ENCODE data around the gene CHRM2. TPM values are rescaled to one million over a fixed set of nuclear protein-coding genes. Genes with fewer than 3 reads are reported as not detected.
"Not testable (repeated sequence)": the region's sequence is repeated elsewhere in the genome, so short reads cannot be mapped to it uniquely, and the experiment has no call there.

CHRM2 gene
- polyA plus RNA-seq (ENCODE audit: insufficient read length in 4 of 4), result 1 to 10 TPM; 2.5 to 3.9 (median 3.3) TPM

DNA sequence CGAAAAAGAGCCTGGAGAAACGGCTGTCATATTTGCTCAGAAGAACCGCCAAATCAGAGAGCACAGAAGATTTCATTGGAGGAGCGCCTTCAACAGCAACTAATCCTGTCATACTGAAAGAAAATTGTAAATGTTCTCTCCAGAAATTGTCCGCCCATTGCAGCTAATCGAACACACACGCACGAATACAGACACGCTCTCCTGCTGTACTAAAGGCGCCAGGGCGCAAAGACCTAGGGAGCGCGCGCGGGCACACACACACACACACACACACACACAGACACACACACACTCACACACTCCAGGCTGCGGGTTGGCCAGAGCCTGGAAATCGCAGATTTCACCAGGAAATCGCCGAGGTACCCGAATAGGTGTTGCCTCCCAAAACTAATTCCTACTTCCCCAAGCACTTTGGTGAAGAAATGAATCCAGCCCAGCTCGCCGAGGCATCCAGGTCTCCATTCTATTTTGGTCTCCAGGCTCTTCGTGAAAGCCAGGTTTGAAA lies at the start of gene CHRM2:
TSS of gene CHRM2 (plus strand) at position 157 of the 505 bp plus-strand sequence. CDS start 146,214 bp downstream, outside the sequence.
- no peak for DNase-seq (ENCODE audit: low read depth in 4 of 4, low spot score in 2 of 4)

GRCh38 chr7:136831398-136831797 lies 37.1 kb upstream of the CHRM2 start:
- not testable (repeated sequence) for DNase-seq (ENCODE audit: low read depth in 4 of 4, low spot score in 2 of 4)

- DNase-seq (ENCODE audit: low read depth in 4 of 4, low spot score in 2 of 4), result no peak
Measured at GRCh38 chr7:136845899-136846465, 22.5 kb upstream of the CHRM2 start.

DNA sequence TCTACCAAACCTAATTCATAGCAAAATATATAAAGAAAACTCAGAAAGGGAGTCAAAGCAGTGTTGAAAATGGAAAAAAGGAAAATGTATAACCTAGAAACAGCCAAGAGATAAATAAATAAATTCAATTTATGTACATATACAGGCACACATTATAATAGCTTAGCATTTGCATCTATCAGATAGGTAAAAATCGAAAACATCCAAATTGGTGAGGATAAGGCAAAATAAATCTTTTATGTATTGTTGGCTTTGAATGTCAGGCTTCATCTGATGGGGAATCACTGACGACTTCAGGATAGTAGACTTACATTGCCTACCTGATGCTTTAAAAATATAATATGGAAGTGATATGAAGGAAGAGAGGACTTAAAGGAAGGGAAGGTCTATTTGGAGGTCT lies 20.6 kb upstream of the CHRM2 start:
- no peak for DNase-seq (ENCODE audit: low read depth in 4 of 4, low spot score in 2 of 4)

- no peak for DNase-seq (ENCODE audit: low read depth in 4 of 4, low spot score in 2 of 4)
Measured at GRCh38 chr7:136853654-136854053, 14.8 kb upstream of the CHRM2 start.

- peak in 1 of 4 donors; percentile 47 for DNase-seq (ENCODE audit: low read depth in 4 of 4, low spot score in 2 of 4)
Measured at GRCh38 chr7:136857573-136857972, 10.9 kb upstream of the CHRM2 start.

DNA sequence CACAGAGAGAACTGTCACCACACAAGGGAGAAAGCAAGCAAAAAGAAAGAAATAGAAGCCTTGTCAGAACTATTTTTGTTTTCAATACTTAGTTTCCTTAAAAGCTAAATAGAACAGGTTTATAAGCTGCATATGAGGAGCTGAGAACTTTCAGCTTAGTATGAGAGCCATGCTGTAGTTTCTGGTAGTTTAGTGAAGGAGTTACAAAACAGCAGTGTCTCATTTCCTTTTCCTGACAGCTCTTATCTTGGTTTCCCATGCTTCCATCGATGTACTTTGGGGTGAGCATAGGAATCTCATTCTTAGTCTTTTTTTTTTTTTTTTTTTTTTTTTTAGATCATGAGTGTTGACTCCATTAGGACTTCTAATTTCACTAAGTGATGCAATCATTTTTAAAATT lies 8.6 kb upstream of the CHRM2 start:
- no peak for DNase-seq (ENCODE audit: low read depth in 4 of 4, low spot score in 2 of 4)

GRCh38 chr7:136865236-136865635 lies 3.2 kb upstream of the CHRM2 start:
- DNase-seq (ENCODE audit: low read depth in 4 of 4, low spot score in 2 of 4), result no peak

GRCh38 chr7:136865777-136866176 lies 2.7 kb upstream of the CHRM2 start:
- no peak for DNase-seq (ENCODE audit: low read depth in 4 of 4, low spot score in 2 of 4)

GRCh38 chr7:136869001-136869961 lies 829 bp downstream of the CHRM2 start:
- DNase-seq (ENCODE audit: low read depth in 4 of 4, low spot score in 2 of 4), result no peak

GRCh38 chr7:136869991-136870865 lies 1.8 kb downstream of the CHRM2 start:
- DNase-seq (ENCODE audit: low read depth in 4 of 4, low spot score in 2 of 4), result no peak

DNA sequence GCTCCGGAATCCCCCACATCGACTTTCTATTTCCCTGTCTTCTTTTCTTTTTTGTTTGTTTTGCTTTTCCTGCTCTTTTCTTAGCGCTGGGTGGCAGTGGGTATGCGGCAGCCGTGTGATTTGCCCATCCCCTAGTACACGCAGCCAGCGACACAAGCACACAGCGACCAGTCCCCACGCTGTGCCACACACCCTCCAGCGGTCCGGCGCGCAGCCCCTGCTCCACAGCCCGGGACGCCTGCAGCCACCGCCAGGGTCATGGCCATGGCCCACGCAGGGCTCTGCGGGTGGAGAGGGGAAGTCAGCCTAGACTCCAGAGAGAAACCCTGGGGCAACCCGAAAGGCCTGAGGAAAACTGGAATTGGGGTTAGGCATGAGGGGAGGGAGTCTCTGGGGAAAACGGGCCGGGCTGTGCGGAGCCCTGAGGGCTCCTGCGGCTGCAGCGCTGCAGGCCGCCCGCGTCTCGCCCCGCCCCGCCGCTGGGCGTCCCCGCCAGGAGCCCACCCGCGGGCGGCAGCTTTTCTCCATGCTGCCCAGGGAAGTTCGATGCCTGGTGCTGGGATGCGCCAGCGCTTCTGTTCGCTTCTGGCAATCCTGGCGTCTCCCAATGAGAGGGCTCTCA lies 2.5 kb downstream of the CHRM2 start:
- DNase-seq (ENCODE audit: low read depth in 4 of 4, low spot score in 2 of 4), result no peak

- no peak for DNase-seq (ENCODE audit: low read depth in 4 of 4, low spot score in 2 of 4)
Measured at GRCh38 chr7:136874393-136875032, 6.1 kb downstream of the CHRM2 start.

DNA sequence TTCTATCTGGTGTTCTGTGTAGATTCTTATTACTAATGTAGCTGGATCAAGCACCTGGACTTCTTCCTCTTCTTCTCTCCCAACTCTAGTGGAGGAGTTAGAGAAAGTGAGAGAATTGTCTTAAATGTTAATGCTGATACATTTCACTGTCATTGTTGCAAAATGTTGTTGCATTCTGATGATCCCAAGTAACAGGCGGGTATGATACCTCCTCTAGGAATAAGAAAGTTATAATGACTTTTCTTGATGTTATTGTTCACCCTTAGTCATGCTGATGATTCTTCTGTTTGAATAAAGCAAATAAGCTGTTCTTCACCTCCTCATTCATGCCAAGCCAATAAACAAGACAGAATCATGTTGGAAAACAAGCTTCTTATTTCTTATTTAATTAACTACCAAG lies 9.1 kb downstream of the CHRM2 start:
- DNase-seq (ENCODE audit: low read depth in 4 of 4, low spot score in 2 of 4), result no peak

DNA sequence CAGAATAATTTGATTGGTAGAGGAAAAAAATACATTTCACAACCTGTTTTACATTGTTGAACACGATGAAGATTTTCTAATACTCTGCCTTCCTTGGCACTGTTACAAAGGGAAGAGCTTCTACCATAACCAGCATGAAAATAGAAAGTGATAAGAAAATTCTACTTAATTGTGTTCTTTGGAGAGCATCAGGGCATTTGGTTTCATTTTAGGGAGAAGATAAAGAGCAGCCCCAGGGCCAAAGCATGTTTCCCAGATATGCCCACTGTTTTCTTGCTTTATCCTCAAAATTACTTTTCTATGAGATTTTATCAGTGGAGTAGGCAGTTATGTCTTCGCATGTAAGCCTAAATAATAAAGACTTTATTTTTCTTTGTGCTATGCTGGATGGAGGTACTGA lies 9.5 kb downstream of the CHRM2 start:
- no peak for DNase-seq (ENCODE audit: low read depth in 4 of 4, low spot score in 2 of 4)

DNA sequence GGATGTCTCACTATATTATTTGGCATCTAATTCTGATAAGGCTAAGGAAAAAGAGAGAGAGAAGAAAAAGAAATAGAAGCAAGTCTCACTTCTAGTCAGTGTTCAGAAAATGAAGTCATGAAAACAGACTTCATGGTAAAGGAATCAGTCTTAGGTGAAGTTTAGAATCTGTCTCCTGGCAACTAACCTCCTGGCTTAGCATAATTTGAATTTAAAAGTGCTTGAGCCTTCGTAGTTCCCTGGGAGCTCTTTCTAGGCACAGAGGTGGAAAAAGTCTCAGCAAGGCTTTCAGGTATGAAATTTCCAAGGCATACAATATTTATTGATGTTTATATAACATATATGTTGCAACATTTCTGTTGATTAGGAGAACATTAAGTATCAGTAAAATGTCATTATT lies 10.4 kb downstream of the CHRM2 start:
- no peak for DNase-seq (ENCODE audit: low read depth in 4 of 4, low spot score in 2 of 4)

- no peak for DNase-seq (ENCODE audit: low read depth in 4 of 4, low spot score in 2 of 4)
Measured at GRCh38 chr7:136883046-136883445, 14.6 kb downstream of the CHRM2 start.

DNA sequence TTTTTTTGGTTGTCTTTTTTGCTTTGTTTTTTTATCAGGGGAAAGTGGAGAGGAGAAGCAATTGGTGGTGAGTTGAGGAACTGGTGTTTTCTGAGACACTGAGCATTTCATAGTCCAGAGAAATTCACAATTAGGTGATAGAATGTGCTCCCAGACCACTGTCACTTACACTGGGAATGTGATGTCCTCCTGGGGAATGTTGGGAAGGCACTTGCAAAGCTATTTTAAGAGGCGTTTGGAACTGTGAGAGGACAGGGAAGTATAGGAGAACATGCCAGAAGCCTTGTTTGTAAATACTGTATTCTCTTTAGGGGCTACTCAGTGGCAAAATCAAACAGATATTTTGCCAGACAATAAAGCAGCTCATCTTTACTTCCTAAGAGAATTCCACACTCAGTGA lies 16.0 kb downstream of the CHRM2 start:
- DNase-seq (ENCODE audit: low read depth in 4 of 4, low spot score in 2 of 4), result no peak

GRCh38 chr7:136887317-136887716 lies 18.9 kb downstream of the CHRM2 start:
- no peak for DNase-seq (ENCODE audit: low read depth in 4 of 4, low spot score in 2 of 4)

- DNase-seq (ENCODE audit: low read depth in 4 of 4, low spot score in 2 of 4), result no peak
Measured at GRCh38 chr7:136890399-136890798, 21.9 kb downstream of the CHRM2 start.
